Measurements from ENCODE around the gene KRT77.

GRCh38 chr12:52675301-52675701, 28.0 kb downstream of the KRT77 start:
- TF ChIP-seq FOXP2 (optimal IDR thresholded peaks at IDR 0.05; ENCODE audit: borderline replicate concordance, extremely low read depth, extremely low read length, insufficient read depth) (no peak), POLR2AphosphoS5 (IDR thresholded peaks at IDR 0.05; ENCODE audit: low read depth, low read length) (no peak), TAF1 (IDR thresholded peaks at IDR 0.05; ENCODE audit: borderline replicate concordance, insufficient read depth, low read length) (no peak), REST (IDR thresholded peaks at IDR 0.05; ENCODE audit: insufficient read depth in 1 of 2, low read depth in 2 of 2, low read length in 2 of 2) (no peak)
